Ramos (cell line): ENCODE measurements around the gene CCDC32.

Experiments
- in situ Hi-C: fragments of 300-500 bp; cut with MboI; formaldehyde crosslinking; loops from one replicate; pipeline ENCODE4 v1.14.3; 2022; ENCODE audit warnings: low sequenced_read_pairs; ENCODE audit not compliant: unreplicated experiment

CCDC32 gene

DNA sequence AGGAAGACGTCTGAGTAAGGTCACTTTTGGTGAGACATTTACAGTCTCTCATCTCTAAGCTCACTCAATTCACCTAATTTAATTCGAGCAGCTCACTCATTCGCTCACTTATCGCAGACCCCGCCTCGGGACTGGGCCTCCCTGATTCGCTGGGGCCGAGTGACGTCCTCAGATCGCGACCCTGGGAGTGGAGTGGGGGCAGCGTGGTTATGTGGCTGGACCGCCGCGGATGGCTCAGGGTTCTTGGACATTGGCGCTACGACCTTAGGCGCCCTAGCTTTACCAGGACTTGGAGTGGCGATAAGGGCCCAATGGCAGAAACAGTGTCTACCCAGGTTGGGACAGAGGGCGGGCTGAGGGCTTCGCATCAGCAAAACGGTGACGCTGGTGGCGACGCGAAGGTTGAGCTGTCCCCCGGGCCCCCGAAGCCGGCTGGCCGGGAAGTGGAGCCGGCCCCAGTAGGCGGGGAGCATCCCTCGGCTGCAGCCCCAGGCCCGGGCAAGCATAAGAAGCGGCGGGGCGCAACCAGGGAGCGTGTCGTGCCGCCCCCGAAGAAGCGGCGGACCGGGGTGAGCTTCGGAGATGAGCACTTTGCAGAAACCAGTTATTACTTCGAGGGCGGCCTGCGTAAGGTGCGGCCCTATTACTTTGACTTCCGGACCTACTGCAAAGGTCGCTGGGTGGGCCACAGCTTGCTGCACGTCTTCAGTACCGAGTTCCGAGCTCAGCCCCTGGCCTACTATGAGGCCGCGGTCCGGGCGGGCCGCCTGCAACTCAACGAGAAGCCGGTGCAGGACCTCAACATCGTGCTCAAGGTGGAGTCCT is 4.5 kb upstream of the CCDC32 start, which contains the start of gene RPUSD2:
RPUSD2 (plus strand) TSS at position 171 of the 825 bp plus-strand sequence; CDS start at position 210, 39 bp downstream.
- in situ Hi-C loops = no loop called here

DNA sequence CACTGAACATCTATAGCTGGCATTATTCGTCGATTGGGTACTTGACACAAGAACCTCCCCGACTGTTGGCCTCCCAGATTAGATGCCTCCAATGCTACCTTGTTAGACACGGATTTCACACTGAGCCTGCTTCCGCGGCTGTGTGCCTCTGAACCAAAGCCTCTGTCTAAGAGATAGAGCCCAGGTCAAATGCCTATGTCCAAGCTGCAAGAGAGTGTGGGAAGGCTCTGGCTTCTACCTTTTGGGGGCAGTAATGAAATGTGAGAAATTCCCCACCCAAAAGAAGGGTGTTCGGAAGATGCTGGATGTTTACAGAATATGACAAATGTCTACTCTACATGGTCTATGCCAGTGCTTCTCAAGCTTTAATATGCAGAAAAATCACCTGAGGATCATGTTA is 2.3 kb upstream of the CCDC32 start:
- in situ Hi-C loops = no loop called here

DNA sequence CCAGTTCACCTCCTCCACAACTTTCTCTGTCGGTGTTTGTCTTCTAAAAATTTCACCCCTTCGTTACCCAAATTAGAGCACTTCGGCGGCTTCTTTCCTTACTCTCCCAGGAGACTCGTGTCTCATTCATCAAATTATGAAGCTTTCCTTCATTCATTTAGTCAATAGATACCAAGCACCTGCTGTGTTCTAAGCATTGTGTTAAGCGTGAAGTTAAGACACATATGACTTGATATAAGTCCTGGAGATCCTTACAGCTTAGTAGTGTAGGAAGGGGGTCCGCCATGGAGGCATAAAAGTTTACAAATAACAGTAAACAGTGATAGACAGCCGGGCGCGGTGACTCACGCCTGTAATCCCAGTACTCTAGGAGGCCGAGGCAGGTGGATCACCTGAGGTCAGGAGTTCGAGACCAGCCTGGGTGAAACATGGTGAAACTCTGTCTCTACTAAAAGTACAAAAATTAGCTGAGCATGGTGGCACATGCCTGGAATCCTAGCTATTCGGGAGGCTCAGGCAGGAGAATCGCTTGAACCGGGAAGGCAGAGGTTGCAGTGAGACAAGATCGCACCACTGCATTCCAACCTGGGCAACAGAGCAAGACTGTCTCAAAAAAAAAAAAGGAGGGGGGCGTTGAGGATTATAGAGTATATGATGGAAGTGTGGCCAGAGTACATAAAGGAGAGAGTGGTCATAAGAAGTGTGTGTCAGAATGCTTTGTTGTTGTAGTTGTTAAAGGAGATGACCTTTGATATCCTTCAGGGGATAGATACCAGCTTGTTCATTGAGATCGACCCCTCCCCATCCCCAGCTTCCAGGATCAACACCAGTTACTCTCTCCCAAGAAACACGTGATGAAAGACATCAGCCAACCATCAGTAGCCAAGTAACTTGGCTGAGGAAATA is 744 bp upstream of the CCDC32 start:
- in situ Hi-C loops = no loop called here

GRCh38 chr15:40563426-40563825 is 1.4 kb downstream of the CCDC32 start:
- in situ Hi-C loops = no loop called here

- in situ Hi-C loops = no loop called here
Measured at GRCh38 chr15:40562691-40563090, 2.2 kb downstream of the CCDC32 start.

- in situ Hi-C loops = no loop called here
Measured at GRCh38 chr15:40558952-40559742, 5.7 kb downstream of the CCDC32 start.

DNA sequence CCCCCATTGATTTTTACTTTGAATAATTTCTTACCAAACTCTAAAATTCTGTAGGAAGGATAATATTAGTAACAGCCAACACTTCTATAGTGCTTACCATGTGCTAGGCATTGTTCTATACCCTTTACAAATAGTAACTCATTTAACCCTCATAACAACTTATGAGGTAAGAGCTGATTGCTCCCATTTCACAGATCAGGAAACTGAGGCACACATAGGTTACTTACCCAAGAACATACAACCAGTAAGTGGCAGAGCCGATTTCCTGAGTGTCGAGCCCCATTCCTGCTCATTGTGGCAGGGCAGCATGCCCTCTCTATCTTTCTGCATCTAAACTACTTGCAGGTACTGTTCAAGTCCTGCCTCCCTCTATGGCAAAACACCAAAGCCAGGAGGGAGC is 9.0 kb downstream of the CCDC32 start:
- in situ Hi-C loops = no loop called here

GRCh38 chr15:40554161-40554525 is 10.7 kb downstream of the CCDC32 start:
- in situ Hi-C loops = no loop called here

GRCh38 chr15:40550341-40551037 is 14.4 kb downstream of the CCDC32 start:
- in situ Hi-C loops = no loop called here

- in situ Hi-C loops = no loop called here
Measured at GRCh38 chr15:40549894-40550293, 14.9 kb downstream of the CCDC32 start.

GRCh38 chr15:40548610-40549009 is 16.2 kb downstream of the CCDC32 start:
- in situ Hi-C loops = no loop called here

DNA sequence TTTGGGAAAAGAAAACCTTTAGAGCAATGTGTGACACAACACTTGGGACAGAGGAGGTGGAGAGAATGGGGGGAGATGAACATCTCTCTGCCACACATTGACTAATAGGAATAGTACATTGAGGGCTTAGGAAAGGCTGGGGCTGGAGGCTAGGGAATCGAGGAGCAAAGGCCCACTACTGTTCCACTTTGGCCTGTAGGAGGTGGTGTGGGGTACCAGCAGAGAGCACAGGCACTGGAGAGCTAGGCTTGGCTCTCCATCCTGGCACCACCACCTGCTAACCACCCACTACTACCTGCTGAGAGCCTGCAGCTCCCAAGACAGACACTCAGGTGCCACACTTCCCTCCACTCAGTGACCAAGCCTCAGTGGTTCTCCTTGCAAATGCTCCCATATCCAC is 19.4 kb downstream of the CCDC32 start:
- in situ Hi-C loops = no loop called here

DNA sequence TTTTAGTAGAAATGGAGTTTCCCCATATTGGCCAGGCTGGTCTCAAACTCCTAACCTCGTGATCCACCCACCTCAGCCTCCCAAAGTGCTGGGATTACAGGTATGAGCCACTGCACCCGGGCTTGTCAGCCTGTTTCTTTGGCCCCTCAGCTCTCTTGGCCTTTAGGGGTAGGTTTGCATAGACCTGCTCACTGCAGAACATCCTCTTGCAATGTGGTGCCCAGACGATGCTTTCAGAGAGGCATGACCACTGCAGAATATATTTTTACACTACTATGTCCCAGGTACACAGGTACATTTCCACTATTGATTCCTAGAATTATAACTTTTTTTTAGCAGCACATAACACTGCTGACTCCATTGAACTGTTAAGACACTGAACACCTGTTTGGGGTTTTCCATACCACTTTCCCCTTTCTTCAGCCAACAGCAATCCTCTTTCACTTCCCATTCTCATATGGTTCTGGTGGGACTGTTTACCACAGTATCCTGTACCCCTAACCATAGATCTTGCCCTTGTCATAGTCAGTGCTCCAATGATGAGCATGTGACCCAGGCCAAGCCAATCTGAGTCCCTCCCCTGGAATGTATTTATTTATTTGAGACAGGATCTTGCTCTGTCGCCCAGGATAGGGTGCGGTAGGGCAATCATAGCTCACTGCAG is 21.1 kb downstream of the CCDC32 start:
- in situ Hi-C loops = no loop called here

GRCh38 chr15:40543082-40543481 is 21.8 kb downstream of the CCDC32 start:
- in situ Hi-C loops = no loop called here

DNA sequence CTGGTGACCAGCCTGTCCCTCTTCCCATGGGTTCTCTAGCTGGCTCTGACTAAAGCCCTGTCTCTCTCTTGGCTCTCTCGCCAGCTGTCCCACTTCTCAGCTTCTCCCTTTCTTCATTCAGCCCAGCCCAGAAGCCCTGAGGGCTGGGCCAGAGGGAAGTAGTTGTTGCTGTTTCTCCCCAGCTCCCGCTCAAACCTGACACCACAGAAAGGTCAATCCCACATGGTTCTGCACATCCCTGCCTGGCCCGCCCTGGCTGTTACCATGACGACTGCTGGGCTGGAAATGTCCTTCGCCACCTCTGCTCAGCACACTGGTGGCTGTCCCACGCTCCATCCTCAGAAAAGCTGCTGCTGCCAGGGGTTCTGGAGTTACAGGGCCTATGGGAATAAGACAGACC is 25.9 kb downstream of the CCDC32 start:
- in situ Hi-C loops = no loop called here

DNA sequence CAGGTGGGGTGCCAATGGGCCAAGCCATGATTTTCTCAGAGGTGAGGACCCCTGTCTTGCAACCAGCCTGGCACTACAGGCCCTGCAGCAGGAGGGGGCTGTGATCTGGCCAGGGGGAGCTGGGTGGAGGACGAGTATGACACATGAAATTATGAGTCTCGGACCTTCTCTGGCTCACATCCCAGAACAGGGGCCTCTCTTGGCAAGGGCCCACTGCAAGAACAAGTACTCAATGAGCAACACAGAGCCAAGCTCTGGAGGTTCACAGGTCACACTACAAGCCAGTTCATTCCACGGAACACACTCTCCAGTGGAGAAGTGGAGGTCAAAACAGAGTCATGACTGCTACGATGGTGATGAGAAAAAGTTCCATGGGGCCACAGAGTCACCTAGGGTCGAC is 28.3 kb downstream of the CCDC32 start:
- in situ Hi-C loops = no loop called here

GRCh38 chr15:40534371-40534770 is 30.5 kb downstream of the CCDC32 start:
- in situ Hi-C loops = no loop called here

DNA sequence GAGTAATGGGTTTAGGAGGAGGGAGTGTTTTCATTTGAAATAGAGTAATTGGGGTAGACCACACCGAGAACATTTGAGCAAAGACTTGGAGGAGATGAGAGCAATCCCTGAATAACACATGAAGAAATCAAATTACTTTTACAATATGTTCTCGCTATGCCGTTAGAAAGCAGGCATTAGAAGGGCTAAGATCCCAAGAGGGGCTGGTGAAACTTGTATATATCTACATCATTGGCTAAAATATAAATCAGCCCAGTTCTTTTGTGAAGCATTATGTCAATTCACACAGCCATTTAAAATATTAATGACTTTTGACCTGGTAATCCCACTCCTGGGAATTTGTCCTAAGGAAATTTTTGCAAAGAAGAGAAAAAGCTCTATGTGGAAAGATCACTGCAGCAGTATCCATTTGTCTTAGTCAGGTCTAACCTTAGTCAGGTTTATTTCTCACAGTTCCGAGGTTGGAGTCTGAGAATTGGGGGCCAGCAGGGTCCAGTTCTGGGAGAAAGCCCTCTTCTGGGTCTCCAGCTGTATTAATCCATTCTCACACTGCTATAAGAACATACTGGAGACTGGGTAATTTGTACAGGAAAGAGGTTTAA is 31.0 kb downstream of the CCDC32 start:
- in situ Hi-C loops = no loop called here

DNA sequence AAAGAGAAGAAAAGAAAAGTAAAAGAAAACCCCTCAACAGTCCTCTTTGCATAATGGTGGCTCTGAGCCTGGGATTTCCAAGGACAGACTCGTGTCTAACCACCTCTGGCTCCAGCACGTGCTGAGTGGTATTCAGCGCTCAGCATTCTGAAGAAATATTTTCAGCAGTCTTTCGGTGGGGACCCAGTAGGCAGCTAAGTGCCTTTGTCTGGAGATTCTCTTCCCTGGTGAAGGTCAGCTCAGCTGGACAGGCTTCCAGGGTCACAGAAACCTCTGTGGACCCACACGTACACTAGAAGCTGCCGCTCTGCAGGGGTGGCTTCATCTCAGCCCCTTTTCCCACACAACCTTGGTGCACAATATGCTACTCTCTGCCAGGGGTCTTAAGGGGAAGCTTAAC is 36.0 kb downstream of the CCDC32 start:
- in situ Hi-C loops = no loop called here
